Measurements from ENCODE around the gene GLT1D1.
"Not testable (repeated sequence)": the region's sequence is repeated elsewhere in the genome, so short reads cannot be mapped to it uniquely, and the experiment has no call there.

Gene GLT1D1

GRCh38 chr12:128852885-128853599 lies at the start of gene GLT1D1:
Gene GLT1D1 (plus strand): TSS chr12:128853478. CDS start chr12:128853582, 104 bp downstream.
- DNase-seq (ENCODE audit: low spot score): no peak

- DNase-seq (ENCODE audit: low spot score): no peak
Observed at GRCh38 chr12:128803788-128804187, 49.5 kb upstream of the GLT1D1 start.

DNA sequence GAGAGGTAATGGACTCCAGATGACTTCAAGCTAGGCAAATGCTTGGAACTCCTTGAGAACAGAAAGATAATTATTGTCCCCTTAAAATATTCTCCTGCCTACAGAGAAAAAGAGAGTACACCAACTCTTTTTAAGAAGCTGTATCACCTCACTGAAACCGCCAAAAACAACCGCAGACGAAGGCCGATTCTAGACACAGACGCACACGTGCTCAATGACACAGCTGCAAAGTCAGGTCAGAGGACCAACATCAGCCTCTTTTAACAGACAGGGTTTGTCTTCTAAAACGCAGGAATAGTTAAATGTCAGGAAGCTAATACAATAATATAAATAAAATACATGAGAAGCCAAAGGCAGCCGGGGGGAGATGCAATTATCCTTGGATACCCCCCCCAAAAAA lies 48.5 kb upstream of the GLT1D1 start:
- no peak for DNase-seq (ENCODE audit: low spot score)

- DNase-seq (ENCODE audit: low spot score): not testable (repeated sequence)
Observed at GRCh38 chr12:128805406-128805805, 47.9 kb upstream of the GLT1D1 start.

GRCh38 chr12:128806573-128806972 lies 46.7 kb upstream of the GLT1D1 start:
- no peak for DNase-seq (ENCODE audit: low spot score)

- no peak for DNase-seq (ENCODE audit: low spot score)
Observed at GRCh38 chr12:128807161-128807724, 46.0 kb upstream of the GLT1D1 start.

GRCh38 chr12:128808651-128809050 lies 44.6 kb upstream of the GLT1D1 start:
- no peak for DNase-seq (ENCODE audit: low spot score)

- no peak for DNase-seq (ENCODE audit: low spot score)
Observed at GRCh38 chr12:128810182-128811127, 42.8 kb upstream of the GLT1D1 start.

DNA sequence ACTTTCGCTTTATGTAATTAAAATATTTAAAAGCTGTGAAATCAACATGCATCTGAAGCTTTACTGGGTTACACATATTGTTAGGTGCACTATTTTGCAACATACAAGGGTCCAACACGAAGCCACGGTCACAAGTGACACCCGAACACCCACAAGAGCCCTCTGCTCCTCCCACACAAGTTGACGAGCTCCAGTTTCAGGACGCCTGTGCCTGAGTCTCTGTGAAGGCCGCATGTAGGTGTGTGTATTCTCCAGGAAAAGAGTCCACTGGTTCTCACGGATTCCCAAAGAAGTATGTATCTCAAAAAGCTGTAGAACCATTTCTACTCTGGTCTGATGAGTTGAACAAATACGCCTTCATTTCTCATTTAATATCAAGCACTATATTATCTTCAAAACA lies 41.5 kb upstream of the GLT1D1 start:
- no peak for DNase-seq (ENCODE audit: low spot score)

DNA sequence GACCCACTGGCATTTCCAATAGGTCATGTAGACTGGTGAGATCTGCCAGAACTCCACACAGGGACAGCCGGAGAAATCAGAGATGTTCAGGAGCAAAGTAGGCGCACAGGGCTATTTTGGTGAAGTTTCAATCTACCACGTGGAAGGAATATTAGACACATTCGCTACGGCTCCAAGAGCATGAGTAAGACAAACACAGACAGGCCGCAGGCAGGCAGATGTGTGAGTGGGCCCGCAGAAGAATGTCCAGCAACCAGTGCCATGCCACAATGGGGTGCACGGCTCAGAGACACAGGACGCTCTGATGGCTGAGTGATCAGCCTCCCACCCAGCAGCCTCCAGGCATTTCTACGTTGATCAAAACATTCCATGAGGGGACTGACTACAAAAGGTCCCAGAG lies 39.9 kb upstream of the GLT1D1 start:
- no peak for DNase-seq (ENCODE audit: low spot score)

DNA sequence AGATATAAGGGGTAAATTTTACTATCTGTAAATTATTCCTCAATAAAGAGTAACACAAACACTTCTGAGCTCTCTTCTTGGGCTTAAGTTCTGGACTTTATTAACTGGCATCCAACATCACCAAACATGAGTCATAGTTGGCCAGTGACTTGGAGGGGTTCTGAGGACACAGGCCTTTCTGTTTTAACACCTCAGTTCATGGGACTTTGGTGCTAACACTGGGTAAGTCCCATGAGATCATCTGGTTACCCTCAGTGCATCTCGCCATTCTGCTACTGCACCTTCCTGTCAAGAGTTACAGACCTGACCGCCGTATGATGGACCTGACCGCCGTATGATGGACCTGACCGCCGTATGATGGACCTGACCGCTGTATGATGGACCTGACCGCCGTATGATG lies 39.4 kb upstream of the GLT1D1 start:
- DNase-seq (ENCODE audit: low spot score): no peak

DNA sequence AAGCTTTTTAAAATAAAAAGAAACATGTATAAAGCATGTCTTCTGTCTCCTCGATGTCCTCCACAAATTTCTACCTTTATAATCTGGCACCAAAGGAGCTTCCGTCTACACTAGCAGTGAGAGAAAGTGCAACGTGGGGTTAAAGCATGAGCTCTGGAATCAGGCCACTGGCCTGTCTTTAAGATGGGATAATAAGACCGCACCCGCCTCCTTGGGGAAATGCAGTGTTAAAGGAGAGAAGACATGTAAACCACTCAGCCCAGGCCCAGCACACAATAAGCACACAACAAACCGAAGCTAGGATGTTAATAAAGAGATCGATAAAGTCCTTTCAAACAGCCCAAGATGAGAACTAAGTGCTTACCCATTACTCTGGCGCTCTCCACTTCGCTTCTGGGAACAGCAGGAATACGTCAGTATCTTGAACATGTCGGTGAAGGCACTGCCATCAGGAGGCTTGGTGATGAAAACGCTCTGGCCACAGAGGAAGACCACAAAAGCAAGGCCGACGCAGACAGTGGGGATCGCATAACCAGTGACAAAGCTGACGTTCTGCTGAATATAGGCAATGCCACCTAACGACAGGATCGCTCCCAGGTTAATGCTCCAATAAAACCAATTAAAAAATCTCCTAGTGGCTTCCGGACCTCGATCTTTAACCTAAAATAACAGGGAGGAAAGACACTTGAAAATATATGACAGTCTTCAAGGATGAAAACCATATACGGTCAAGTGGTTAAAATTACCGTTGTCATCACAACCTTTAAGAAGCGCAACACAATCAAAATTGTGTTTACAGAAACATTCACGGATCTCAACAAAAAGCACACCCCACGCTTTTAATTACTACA lies 38.6 kb upstream of the GLT1D1 start:
- DNase-seq (ENCODE audit: low spot score): no peak

DNA sequence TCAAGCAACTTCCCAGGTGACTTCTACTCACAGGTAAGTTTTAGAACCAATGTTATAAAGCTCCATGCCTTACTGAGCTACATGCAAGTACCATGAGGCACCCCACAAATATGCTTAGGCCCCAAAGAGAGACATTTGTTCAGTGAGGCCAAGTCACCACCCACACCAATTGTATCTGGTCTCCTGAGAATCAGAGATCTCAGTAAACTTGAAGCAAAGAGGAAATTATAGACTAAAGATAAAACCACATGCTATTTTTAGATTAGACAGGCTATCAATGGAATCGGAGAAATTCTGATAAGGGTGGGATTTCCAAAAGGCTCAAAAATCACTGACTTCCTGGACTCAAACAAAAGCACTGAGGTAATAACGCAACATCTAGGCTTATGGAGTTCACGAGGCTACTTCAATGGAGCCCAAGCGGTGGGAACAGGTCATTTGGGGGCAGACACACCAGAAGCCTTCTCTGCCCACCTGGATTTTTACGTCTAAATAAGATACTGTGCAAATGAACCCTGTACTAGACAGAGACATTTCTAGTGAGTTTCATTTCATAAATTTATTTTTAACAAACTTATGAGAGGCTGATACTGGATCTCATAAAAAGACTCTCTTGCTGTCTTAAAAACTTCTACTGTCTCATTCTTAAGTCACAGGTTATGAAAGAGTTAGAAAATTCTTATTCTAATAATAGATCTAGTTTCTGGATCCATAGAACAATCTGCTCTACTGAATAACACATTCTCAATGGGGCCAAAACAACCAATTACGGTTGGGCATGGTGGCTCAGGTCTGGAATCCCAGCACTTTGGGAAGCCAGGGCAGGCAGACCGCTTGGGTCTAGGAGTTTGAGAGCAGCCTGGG lies 37.3 kb upstream of the GLT1D1 start:
- peak; percentile 54 for DNase-seq (ENCODE audit: low spot score)

DNA sequence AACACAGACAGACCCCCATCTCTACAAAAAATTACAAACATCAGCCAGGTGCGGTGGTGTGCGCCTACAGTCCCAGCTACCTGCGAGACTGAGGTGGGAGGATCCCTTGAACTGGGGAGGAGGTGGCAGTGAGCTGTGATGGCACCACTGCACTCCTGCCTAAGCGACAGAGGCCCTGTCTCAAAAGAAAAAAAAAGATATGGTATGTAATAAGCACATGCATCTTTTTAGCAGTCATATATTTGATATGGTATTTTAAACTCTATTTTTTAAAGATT lies 36.7 kb upstream of the GLT1D1 start:
- no peak for DNase-seq (ENCODE audit: low spot score)

DNA sequence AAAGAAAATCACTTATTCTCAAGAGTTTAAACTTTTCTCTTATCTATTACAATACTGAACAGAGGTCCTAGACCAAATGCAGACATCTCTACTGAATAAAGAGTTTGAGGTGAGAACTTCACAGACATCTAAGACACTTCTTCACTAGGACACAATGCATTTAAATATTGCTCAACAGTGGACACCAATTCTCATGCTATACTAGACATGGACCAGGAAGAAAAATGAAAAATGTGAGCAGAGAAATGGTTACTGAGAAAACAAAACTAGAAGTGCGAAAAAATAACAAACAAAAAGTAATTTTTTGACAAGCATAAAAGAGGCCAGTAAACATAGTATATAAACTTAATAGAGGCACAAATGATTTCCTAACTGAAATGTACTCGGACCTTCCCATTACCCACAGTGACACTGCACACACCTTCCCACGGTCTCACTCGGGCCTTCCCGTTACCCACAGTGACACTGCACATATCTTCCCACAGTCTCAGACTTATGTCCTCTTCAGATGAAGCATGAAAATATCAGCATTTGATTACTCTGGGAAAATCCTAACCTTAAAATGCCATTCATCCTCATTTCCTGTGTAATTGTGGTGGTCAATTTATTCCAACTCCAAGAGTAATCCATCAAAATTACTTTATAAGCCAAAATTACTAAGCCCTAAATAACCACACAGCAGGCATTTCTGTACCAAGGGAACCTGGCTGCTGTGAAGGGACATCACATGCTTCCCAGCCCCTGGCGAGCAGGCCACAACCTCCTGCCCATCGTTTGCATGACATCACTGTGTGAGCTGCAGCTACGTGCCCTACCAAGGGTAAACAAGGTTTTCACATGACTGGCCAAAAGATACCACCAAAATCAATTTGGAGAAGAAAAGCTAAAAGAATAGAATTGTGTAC lies 35.9 kb upstream of the GLT1D1 start:
- DNase-seq (ENCODE audit: low spot score): no peak

- DNase-seq (ENCODE audit: low spot score): no peak
Observed at GRCh38 chr12:128818065-128819022, 34.9 kb upstream of the GLT1D1 start.

GRCh38 chr12:128819293-128820144 lies 33.8 kb upstream of the GLT1D1 start:
- no peak for DNase-seq (ENCODE audit: low spot score)

GRCh38 chr12:128820253-128820652 lies 33.0 kb upstream of the GLT1D1 start:
- DNase-seq (ENCODE audit: low spot score): no peak
